ENCODE measurements around the gene OR5K4.

OR5K4 gene

DNA sequence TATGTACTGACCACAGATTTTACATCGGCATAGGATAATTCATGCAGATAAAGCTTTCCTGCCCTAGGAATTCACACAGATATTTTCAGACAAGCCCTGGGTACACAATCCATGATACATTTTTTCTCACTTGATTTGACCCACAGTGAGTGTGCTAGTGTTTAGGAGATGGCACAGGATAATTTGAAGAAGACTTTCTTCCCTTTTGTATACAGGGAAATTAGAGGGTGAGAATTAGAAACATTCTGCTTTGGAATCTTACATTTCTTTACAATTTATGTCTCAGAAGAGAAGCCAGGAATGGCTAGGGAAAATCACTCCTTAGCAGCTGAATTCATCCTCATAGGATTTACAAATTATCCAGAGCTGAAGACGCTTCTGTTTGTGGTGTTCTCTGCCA is at the start of gene OR5K4:
Gene OR5K4 (plus strand): TSS at position 301 of the 400 bp plus-strand sequence. CDS start 0 bp downstream, at position 301.
- no peak for DNase-seq (ENCODE audit: low read depth)

GRCh38 chr3:98322101-98322500 is 31.6 kb upstream of the OR5K4 start:
- no peak for DNase-seq (ENCODE audit: low read depth)

DNA sequence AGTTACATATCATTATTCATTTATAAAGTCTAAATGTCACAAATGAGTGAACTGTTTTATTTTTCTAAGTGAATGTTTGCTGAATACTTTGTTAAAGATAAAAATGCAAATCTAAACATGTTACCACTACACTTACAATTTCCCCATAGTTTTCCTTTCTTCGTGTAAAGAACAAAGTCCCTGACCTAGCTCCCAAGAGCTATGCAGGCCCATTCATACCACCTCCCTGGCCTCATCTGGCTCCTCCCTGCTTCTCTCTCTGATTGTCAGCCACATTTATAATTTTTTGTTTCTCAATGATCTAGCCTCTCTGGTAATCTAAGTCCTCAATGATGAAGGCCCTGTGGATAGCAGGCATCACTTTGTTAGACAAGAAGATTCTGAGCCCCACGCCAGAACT is 31.0 kb upstream of the OR5K4 start:
- no peak for DNase-seq (ENCODE audit: low read depth)

DNA sequence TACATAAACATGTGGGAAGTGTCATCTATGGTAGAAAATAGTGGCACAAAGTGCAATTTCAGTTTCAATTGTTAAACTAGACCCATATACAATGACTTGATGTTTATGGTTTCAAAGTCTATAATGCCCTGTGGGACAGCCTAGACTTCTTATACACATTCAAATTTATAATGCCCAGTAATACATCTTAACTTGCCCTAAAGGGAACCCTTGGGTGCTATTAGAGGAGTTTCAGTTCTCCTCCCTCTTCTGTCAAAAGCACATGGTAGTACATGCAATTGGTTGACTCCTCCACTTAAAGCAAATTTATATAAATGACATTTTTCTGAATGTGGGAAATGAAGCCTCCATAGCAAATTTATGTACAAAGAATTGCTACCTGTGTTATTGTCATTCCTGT is 30.2 kb upstream of the OR5K4 start:
- DNase-seq (ENCODE audit: low read depth): no peak

DNA sequence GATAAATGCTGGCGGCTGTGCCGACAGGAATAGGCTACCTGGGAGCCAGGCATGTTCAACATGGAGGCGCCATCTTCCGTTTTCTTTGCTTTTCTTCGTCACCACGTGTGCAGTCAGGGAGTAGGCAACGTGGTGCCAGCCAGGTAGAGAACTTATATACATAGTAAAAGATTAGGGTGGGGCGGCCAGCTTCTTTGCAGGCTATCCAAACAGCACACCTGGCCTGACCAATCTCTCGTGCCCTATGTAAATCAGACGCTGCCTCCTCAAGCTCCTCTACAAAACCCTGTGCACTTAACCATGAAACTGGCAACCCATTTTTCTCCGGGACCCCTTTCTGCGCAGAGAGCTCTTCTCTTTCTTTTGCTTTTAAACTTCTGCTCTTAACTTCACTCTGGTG is 28.6 kb upstream of the OR5K4 start:
- DNase-seq (ENCODE audit: low read depth): no peak

GRCh38 chr3:98326105-98326893 is 27.4 kb upstream of the OR5K4 start:
- DNase-seq (ENCODE audit: low read depth): no peak

- no peak for DNase-seq (ENCODE audit: low read depth)
Measured at GRCh38 chr3:98326945-98327344, 26.7 kb upstream of the OR5K4 start.

DNA sequence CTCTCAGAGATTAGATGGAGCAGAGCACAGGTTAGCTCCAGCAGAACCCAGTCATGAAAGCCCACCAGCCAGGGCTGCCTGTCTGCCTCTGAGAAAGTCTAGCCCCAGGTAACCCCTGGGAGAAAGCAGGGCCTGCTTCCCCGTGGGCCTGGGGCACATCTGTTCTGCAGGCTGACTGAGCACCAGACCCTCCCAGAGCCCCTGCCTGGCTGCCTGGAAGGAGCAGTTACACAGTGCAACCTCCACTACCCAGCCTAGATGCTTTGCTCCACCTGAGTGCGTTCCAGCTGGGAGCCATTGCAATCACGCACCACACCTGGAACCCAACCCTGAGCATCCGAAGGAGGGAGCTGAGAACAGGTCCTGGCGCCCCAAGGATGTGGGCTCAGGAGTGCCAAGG is 24.7 kb upstream of the OR5K4 start:
- no peak for DNase-seq (ENCODE audit: low read depth)

GRCh38 chr3:98329392-98330124 is 24.1 kb upstream of the OR5K4 start:
- peak; percentile 9 for DNase-seq (ENCODE audit: low read depth)

GRCh38 chr3:98331329-98331728 is 22.3 kb upstream of the OR5K4 start:
- DNase-seq (ENCODE audit: low read depth): no peak

GRCh38 chr3:98333989-98334606 is 19.6 kb upstream of the OR5K4 start:
- no peak for DNase-seq (ENCODE audit: low read depth)

- DNase-seq (ENCODE audit: low read depth): no peak
Measured at GRCh38 chr3:98339031-98339430, 14.6 kb upstream of the OR5K4 start.

GRCh38 chr3:98341758-98342157 is 11.9 kb upstream of the OR5K4 start:
- DNase-seq (ENCODE audit: low read depth): no peak

- DNase-seq (ENCODE audit: low read depth): no peak
Measured at GRCh38 chr3:98343647-98344507, 9.8 kb upstream of the OR5K4 start.

DNA sequence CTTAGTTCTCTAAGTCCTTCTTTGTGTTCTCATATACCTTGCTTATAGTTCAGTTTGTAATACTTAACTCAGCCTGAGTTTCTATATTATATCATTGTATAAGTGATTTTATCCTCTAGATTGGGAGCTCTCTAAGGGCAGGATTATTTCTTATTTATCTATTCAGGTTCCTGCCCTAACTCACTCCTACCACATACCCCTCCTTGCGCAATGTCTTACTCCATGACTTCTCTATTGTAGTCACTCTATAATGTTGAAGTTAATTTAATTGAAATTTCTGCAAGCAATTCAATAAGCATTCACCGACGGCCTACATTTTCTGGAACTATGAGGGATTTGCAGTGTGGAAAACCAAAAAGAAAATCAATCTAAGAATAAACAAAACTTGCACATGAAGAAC is 3.6 kb upstream of the OR5K4 start:
- DNase-seq (ENCODE audit: low read depth): no peak

DNA sequence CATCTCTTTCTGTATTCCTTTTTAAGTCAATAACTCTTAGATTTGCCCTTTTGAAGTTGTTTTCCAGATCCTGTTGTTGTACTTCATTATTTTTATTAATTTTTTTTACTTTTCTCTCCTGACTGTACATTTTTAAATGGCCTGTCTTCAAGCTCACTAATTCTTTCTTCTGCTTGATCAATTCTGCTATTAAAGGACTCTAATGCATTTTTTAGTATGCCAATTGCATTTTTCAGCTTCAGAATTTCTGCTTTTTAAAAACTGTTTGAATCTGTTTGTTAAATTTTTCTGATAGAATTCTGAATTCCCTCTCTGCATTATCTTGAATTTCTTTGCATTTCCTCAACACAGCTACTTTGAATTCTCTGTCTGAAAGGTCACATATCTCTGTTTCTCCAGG is 5.6 kb downstream of the OR5K4 start:
- no peak for DNase-seq (ENCODE audit: low read depth)

GRCh38 chr3:98359993-98360675 is 6.5 kb downstream of the OR5K4 start:
- DNase-seq (ENCODE audit: low read depth): no peak

DNA sequence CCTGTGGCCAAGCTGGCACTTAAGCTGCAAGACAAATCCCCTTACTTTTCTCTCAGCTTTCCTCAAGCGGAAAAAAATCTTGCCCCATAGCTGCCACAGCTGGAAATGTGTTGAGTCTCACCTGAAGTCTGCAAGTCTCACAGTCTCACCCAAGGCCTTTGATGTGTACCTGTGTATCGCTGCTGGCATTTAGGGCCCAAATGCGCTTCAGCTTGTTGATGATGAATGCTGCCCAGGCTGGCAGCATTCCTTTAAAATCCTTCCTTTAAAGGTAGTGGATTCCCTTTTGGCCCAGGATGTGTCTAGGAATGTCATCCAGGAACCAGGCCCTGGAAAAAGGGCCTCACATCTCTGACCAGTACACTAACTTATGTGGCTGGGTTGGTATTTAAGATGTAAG is 7.0 kb downstream of the OR5K4 start:
- no peak for DNase-seq (ENCODE audit: low read depth)

GRCh38 chr3:98361289-98361688 is 7.6 kb downstream of the OR5K4 start:
- no peak for DNase-seq (ENCODE audit: low read depth)

DNA sequence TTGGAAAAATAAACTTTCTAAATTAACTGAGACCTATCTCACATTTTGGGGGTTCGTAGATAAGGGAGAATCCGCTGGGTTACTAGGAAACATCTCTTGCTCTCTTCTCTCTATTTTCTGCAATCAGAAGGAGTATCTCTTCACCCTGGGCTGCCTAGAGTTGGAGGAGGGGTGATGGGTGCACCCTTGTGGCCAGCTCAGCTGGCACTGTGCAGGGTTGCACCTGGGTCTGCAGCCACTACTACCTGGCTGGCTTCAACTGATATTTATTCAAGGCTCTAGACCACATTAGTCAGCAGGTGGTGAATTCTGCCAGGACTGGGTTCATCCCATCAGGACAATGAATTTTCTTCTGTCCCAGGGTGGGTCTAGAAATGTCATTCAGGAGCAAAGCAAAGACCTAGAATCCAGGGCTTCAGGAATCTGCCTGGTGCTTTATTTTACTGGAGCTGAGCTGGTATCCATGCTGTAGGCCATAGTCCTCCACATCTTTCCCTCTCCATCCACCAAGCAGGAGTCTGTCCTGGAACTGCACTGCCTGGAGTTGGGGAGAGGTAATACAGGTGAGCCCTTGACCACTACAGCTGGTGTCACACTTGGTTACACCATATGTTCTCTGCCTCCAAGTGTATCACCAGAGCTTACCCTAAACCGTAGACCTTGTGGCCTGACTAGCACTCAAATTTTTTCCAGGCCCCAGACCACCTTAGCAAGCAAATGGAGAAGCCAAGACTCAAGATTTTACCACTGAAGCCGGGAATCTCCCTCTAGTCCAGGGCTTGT is 14.0 kb downstream of the OR5K4 start:
- no peak for DNase-seq (ENCODE audit: low read depth)

GRCh38 chr3:98371186-98371585 is 17.5 kb downstream of the OR5K4 start:
- no peak for DNase-seq (ENCODE audit: low read depth)
